Measurements from ENCODE around the gene SYNDIG1. TPM values are rescaled to one million over a fixed set of nuclear protein-coding genes. Genes with fewer than 3 reads are reported as not detected.
"Not testable (repeated sequence)": the region's sequence is repeated elsewhere in the genome, so short reads cannot be mapped to it uniquely, and the experiment has no call there.

Gene SYNDIG1
- total RNA-seq, 2 donors from 2014 or later = 0.12 to 0.45 TPM

DNA sequence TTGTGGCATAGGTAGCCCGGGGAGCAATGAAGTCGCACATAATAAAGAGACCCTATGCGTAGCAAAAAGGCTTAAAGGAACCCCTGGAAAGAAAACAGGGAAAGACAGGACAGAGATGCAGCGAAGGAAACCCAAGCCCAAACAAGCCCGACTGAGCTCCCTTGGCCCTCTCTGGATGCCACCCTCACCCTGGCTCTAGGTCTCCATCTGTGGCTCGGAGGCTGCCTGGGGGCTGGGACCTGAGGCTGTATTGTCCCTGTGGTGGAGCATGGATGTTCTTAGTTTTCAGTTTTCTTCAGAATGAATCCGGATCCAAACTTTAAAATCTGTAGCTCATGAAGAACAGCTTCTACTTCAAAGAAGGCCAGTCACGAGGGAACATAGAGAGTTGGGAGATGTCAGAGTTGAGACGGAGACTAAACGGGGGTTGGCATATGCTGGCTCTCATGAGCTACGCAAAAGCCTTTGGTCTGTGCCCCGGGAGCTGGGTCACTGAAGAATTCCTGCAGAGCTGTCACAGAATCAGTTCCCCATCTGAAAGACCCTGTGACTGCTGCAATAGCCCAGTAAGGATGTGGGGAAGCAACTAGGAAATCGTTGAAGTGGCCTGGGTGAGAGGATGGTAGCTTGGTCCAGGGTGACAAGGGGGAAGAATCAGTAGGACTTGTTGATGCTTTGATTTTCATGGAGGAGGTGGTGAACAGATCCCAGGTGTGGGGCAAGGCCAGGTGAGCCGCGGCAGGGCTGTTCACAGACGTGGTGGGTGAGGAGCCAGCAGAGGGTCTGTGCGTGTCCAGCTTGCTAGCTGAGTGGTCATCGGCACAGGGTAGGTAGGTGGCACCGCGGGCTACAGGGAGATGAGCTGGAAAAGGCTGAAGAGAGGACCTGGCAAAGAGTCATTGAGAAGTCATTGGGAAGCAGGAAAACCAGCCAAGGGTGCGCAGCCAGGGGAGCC, 35.2 kb downstream of the SYNDIG1 start:
- ATAC-seq = no peak
- intact Hi-C loops (cut with DNase I, micrococcal nuclease) = no loop called here

GRCh38 chr20:24506146-24506545, 36.7 kb downstream of the SYNDIG1 start:
- DNase-seq (no peak), ATAC-seq (no peak)
- intact Hi-C loops (cut with DNase I, micrococcal nuclease) = no loop called here

More for the DNA sequence above, 35.2 kb downstream of the SYNDIG1 start:
- no peak for DNase-seq

GRCh38 chr20:24506696-24507095, 37.3 kb downstream of the SYNDIG1 start:
- DNase-seq = no peak
- ATAC-seq = no peak
- intact Hi-C loops (cut with DNase I, micrococcal nuclease) = no loop called here

DNA sequence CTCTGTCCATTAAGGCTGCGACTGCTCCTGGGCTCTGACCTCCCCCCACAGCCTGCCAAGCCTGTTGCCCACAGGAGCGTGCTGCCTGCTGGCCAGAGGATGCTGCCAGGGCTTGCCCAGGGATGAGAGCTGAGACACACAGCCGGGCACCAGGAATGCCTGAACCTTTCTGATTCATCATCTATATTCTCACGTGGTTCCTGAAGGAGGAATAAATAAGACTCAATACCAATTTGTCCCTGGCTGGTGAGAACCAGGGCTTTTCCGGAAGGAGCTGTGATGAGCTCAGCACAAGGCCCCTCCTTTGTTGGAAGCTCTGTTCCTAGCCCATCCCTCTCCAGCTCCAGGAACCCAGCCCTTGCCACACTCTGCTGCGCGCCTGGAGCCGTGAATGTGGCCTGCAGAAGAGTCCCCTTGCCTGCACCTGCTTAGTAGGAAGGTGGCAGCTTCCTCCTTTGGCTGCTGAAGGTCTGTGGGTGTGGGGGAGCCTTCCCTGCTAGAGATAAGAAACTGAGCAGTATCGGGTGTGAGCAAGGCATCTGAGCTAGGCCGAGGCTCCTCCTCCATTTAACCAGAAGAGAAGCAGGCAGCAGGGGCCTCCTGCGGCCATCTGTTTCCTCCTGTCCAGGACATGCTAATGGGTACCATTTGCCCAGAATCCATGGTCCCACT, 37.9 kb downstream of the SYNDIG1 start:
- ATAC-seq (no peak), DNase-seq (no peak)
- intact Hi-C loops (cut with DNase I, micrococcal nuclease) = no loop called here

DNA sequence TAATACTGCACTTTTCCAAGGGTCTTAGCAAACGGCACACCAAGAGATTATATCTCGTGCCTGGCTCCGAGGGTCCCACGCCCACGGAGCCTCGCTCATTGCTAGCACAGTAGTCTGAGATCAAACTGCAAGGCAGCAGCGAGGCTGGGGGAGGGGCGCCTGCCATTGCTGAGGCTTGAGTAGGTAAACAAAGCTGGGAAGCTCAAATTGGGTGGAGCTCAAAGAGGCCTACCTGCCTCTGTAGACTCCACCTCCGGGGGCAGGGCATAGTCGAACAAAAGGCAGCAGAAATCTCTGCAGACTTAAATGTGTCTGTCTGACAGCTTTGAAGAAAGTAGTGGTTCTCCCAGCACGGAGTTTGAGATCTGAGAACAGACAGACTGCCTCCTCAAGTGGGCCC, 43.0 kb downstream of the SYNDIG1 start:
- intact Hi-C loops (cut with DNase I, micrococcal nuclease) = not testable (repeated sequence)
- DNase-seq (peak; percentile 28 to 49), ATAC-seq (peak; percentile 71)

DNA sequence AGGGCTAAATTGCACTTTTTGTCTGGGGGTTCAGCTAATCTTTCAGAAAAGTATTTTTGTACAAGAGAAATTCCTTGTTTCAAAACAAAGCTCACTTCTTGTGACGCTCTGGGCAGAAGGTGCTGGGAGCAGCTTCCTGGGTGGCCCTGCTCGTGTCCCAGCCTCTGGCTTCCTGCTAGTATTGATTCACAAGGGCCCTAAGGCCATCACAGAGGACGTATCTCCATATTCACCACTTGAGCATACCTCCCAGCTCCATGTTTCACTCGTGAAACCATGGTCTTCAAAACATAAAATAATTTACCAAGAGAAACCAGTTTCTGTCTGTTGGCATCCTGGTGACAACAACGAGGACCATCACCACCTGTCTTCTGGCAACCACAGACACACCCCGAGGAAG, 49.1 kb downstream of the SYNDIG1 start:
- intact Hi-C loops (cut with DNase I, micrococcal nuclease) = no loop called here
- DNase-seq (no peak), ATAC-seq (no peak)

GRCh38 chr20:24519476-24519875, 50.0 kb downstream of the SYNDIG1 start:
- intact Hi-C loops (cut with DNase I, micrococcal nuclease) = no loop called here
- DNase-seq = no peak
- ATAC-seq = no peak

DNA sequence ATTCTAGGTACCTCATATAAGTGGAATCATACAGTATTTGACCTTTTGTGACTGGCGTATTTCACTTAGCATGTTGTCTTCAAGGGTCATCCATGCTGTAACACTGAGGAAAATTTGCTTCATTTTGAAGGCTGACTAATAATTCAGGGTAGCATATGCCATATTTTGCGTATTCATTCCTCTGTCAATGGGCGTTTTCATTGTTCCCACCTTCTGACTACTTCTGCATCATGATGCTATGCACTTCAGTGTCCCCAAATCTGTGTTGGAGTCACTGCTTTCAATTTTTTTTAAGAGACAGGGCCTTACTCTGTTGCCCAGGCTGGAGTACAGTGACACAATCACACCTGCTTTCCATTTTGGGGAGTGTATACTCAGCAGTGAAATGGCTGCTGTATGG, 51.6 kb downstream of the SYNDIG1 start:
- no peak for ATAC-seq
- DNase-seq = no peak
- intact Hi-C loops (cut with DNase I, micrococcal nuclease) = no loop called here

DNA sequence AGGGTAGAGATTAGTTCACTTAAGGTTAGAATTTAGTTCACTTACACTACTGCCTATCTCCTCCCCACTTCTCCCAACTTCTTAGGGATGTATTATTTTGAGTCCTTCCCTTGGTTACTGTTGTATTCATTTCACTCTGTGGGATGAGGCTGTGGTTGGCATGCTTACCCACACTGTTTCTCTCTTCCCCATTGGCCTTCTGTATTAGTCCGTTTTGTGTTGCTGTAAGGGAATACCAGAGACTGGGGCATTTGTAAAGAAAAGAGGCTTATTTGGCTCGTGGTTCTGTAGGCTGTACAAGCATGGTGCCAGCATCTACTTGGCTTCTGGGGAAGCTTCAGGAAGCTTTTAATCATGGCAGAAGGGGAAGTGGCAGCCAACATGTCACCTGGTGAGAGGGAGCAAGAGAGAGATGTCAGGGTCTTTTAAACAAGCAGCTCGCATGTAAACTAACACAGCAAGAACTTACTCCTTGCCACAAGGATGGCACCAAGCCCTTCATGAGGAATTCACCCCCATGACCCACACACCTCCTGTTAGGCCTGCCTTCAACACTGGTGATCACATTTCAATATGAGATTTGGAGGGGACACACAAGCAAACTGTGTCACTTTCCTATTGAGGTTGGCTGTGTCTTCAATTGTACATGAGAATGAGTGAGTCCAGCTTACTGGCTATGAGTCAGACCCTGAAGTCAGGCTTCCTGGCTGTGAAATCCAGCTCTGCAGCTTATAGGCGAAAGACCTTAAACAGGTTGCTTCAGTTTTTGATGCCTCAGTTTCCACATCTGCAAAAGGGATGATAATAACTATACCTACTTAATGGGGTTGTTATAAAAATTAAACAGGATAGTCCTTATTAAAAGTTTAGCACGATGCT, 53.3 kb downstream of the SYNDIG1 start:
- intact Hi-C loops (cut with DNase I, micrococcal nuclease) = no loop called here
- ATAC-seq (no peak), DNase-seq (no peak)

DNA sequence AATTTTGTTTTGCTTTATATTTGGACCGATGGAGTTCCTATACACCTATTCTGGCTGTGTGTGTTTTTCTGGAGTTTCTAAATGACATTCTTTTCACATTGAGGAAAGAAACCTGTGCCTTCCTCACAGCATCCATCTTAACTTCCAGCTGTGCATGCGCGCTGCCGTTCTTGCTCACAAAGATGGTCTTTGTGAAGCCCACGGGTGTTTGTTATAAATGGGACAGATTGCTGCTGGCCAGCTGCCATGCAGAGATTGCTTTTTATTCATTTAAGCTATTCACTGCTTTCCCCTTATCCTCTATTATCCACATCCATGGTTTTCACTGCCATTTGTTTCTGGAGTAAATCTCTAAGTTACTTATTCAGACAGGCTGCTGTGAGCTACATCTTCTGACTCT, 54.2 kb downstream of the SYNDIG1 start:
- DNase-seq = no peak
- no peak for ATAC-seq
- intact Hi-C loops (cut with DNase I, micrococcal nuclease) = no loop called here

GRCh38 chr20:24528583-24529368, 59.3 kb downstream of the SYNDIG1 start:
- ATAC-seq = no peak
- intact Hi-C loops (cut with DNase I, micrococcal nuclease) = no loop called here
- no peak for DNase-seq

GRCh38 chr20:24529369-24529719, 59.9 kb downstream of the SYNDIG1 start:
- DNase-seq = no peak
- no peak for ATAC-seq
- intact Hi-C loops (cut with DNase I, micrococcal nuclease) = no loop called here

DNA sequence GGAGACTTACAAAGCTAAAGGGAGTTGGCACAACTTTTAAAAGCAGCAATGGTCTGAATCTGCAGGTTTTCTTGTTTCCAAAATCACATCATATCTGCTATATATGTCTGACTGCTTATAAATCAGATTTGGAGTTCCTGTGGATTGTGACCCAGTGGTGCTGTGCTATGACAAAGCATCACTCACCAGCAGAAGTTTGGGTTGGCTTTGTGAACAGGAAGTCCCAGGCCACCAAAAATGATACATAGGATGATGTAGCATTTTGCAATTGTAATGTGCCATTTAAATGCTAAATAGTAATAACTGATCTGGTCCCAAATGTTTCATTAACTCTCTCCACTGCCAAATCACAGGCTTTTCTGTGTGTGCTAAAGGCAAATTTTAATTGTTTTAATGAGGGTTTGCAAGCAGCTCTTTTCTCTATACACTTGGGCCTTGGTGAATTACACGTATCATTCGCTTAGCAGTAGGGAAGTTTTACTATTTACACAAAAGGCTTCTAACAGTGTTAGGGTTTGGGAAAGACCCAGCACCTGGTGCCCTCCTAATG, 60.8 kb downstream of the SYNDIG1 start:
- ATAC-seq = no peak
- no peak for DNase-seq
- intact Hi-C loops (cut with DNase I, micrococcal nuclease) = no loop called here

DNA sequence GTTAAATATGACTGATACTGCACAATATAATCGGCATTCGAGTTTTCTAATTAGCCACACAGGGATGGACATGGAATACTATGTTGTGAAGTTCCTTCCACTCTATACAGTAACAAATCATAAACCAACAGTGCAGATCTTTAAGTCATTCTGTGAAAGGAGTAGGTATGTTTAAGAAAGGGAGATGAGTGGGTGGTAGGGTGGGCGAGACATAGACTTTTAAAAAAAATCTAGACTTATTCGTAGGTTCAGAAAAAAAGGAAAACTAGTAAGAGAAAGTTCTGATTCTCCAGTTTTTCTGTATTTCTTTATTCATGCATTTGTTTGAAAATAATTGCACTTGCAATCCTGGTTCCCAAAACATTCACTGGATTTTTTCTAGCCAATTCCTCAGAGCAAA, 61.8 kb downstream of the SYNDIG1 start:
- intact Hi-C loops (cut with DNase I, micrococcal nuclease) = no loop called here
- no peak for ATAC-seq
- DNase-seq = no peak

DNA sequence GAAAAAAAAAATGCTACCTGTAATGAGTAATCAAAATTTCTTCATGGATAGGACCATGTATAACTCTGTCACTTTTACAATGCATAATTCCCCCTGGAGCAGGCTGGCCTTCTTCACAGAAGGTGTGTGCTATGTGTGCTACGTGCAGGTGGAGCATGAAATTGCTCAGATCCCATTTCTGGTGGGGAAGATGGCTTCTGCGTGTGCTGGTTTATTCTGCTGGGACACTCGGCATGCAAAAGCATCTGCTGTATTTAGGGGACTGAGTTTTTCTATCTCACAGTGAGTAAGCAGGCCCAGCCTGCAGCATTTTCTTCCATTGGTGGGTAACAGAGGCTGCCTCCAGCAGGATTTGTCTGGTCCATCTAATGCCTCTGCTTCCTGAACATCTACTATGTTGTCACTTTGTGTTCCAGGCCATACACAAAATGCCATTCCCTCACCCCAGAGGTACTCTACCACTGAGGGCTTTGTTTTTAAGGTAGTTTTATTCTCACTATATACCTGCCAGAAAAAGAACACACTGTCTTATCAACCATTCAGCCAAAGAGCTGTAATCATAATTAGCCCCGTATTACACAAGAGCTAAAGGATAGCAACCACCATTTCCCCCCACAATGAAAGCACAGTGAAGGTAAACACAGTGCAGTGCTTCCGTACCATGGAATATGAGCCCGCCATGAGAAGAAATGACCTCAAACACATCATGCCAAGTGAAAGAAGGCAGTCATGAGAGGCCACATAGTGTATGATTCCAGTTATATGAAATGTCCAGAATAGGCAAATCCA, 62.4 kb downstream of the SYNDIG1 start:
- intact Hi-C loops (cut with DNase I, micrococcal nuclease) = no loop called here
- no peak for ATAC-seq
- no peak for DNase-seq

DNA sequence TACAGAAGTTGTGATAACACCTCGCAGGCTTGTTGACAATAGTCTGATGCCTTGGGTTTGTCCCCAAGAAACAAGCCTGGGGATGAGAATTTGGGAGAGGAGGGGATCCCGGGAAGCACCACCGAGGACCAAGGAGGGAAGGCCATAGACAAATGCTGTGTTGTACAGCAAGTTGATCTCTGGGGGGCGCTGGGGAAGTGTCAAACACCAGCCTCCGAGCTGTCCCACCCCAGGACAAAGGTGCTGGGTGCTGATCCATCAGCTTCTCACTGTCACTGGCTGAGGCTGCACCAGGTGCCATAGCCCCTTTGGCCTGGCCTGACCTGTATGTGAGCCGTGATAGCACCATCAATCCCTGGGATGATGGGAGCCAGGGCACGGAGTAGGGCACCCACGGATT, 64.0 kb downstream of the SYNDIG1 start:
- ATAC-seq (no peak), DNase-seq (no peak)
- intact Hi-C loops (cut with DNase I, micrococcal nuclease) = no loop called here

DNA sequence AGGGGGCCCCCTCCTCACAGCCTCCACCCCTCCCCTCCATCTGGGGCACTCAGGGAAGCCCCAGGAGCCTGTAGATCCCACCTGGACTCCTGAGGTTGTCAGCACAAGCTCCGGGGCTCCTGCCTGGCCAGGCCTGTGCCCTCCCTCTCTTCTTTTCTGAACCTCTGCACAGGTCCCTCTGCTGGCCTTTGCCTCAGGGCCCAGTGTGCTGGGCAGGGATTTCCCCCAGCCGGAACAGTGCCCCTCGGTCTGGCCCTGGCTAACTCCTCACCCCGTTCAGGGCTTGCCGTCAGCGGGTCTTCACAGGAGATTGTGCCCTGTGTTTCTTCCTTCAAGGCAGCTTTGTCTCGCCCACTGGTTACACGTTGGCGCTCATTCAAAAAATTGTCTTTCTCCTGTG, 64.9 kb downstream of the SYNDIG1 start:
- intact Hi-C loops (cut with DNase I, micrococcal nuclease) = no loop called here
- DNase-seq = no peak
- ATAC-seq = no peak

Data from left colon (tissue), 2 donors.